ENCODE results near the gene CASP7.

Gene CASP7

GRCh38 chr10:113666682-113667252 lies 12.9 kb upstream of the CASP7 start:
- no peak for DNase-seq

- peak; percentile 51 for DNase-seq
Measured at GRCh38 chr10:113680190-113681111, 739 bp downstream of the CASP7 start.

- no peak for DNase-seq
Measured at GRCh38 chr10:113681533-113682470, 2.1 kb downstream of the CASP7 start.

- DNase-seq, result no peak
Measured at GRCh38 chr10:113683300-113683699, 3.6 kb downstream of the CASP7 start.

- no peak for DNase-seq
Measured at GRCh38 chr10:113686028-113686427, 6.3 kb downstream of the CASP7 start.

- DNase-seq, result no peak
Measured at GRCh38 chr10:113687037-113687436, 7.3 kb downstream of the CASP7 start.

- DNase-seq, result no peak
Measured at GRCh38 chr10:113689057-113689456, 9.3 kb downstream of the CASP7 start.

- no peak for DNase-seq
Measured at GRCh38 chr10:113689574-113689973, 9.9 kb downstream of the CASP7 start.

- DNase-seq, result no peak
Measured at GRCh38 chr10:113690749-113691148, 11.0 kb downstream of the CASP7 start.

GRCh38 chr10:113691381-113691780 lies 11.7 kb downstream of the CASP7 start:
- no peak for DNase-seq

GRCh38 chr10:113692271-113692670 lies 12.6 kb downstream of the CASP7 start:
- DNase-seq, result no peak

GRCh38 chr10:113693348-113693747 lies 13.6 kb downstream of the CASP7 start:
- no peak for DNase-seq

GRCh38 chr10:113695691-113696090 lies 16.0 kb downstream of the CASP7 start:
- DNase-seq, result no peak

- DNase-seq, result no peak
Measured at GRCh38 chr10:113697595-113697994, 17.9 kb downstream of the CASP7 start.

GRCh38 chr10:113704637-113705343 lies 25.1 kb downstream of the CASP7 start:
- DNase-seq, result no peak

GRCh38 chr10:113705344-113705652 lies 25.6 kb downstream of the CASP7 start:
- DNase-seq, result no peak

- no peak for DNase-seq
Measured at GRCh38 chr10:113706623-113707022, 26.9 kb downstream of the CASP7 start.

- no peak for DNase-seq
Measured at GRCh38 chr10:113708640-113709039, 28.9 kb downstream of the CASP7 start.

GRCh38 chr10:113709221-113709838 lies 29.6 kb downstream of the CASP7 start:
- no peak for DNase-seq

GRCh38 chr10:113711142-113711541 lies 31.4 kb downstream of the CASP7 start:
- no peak for DNase-seq

GRCh38 chr10:113712024-113712423 lies 32.3 kb downstream of the CASP7 start:
- DNase-seq, result no peak
